Measurements from ENCODE around the gene PRKACB. TPM values are rescaled to one million over a fixed set of nuclear protein-coding genes. Genes with fewer than 3 reads are reported as not detected.

Gene PRKACB
- total and polyA plus RNA-seq, 2 of the 8 experiments (the other 6 are each of a cell fraction or from before 2014, with no cell fraction given): 7.8 to 31.0 TPM

- Histone ChIP-seq H4K91ac (replicated peaks; ENCODE audit: insufficient read length, low read length) (no peak overlapping the region), H2AFZ (ENCODE audit: low read length) (no peak overlapping the region), H2BK15ac (ENCODE audit: low read length) (no peak overlapping the region), H2AK5ac (ENCODE audit: low read depth, low read length) (no peak overlapping the region), H3K79me1 (ENCODE audit: low read depth, low read length) (no peaks in the 10 kb centered on the region), H3K18ac (ENCODE audit: extremely low read depth, low read length) (no peak overlapping the region), H3K56ac (replicated peaks; ENCODE audit: insufficient read length, low read depth, low read length) (no peak overlapping the region), H3K23ac (ENCODE audit: insufficient read length) (no peak overlapping the region), H3K23me2 (ENCODE audit: low read depth, low read length) (no peaks in the 10 kb centered on the region), H3K79me2 (ENCODE audit: control insufficient read depth in 1 of 2, insufficient read depth in 2 of 2, low read length in 2 of 2) (no peaks in the 10 kb centered on the region), H2BK20ac (ENCODE audit: low read length) (no peak overlapping the region), H3K4me3 (ENCODE audit: extremely low read depth in 1 of 4, insufficient read depth in 2 of 4, low read depth in 3 of 4, low read length in 4 of 4) (no peak overlapping the region), H3K27ac (ENCODE audit: low read depth, low read length) (no peak overlapping the region), H3K27me3 (replicated peaks in 1 of 4; ENCODE audit: control insufficient read depth in 3 of 4, extremely low read depth in 1 of 4, insufficient read depth in 3 of 4, low read length in 3 of 4) (no peaks in the 10 kb centered on the region), H3K4me1 (replicated peaks in 1 of 4; ENCODE audit: control insufficient read depth in 3 of 4, insufficient read depth in 4 of 4, low read length in 3 of 4) (no peaks in the 10 kb centered on the region), H4K8ac (ENCODE audit: extremely low read depth, insufficient read depth, low read length) (no peak overlapping the region), H4K20me1 (replicated peaks in 1 of 2; ENCODE audit: control insufficient read depth in 1 of 2, insufficient read depth in 2 of 2, low read length in 2 of 2) (no peaks in the 10 kb centered on the region), H3K9me3 (ENCODE audit: insufficient read depth in 2 of 2, low read depth in 1 of 2, low read length in 1 of 2) (no peaks in the 10 kb centered on the region), H3K4me2 (ENCODE audit: insufficient read depth in 1 of 2, low read depth in 2 of 2, low read length in 2 of 2) (no peak overlapping the region), H2BK120ac (replicated peaks; ENCODE audit: low read depth, low read length) (no peak overlapping the region), H3K14ac (ENCODE audit: insufficient read length) (no peak overlapping the region), H3K9ac (replicated peaks in 1 of 4; ENCODE audit: extremely low read depth in 1 of 4, low read depth in 3 of 4, low read length in 3 of 4) (no peak overlapping the region), H2BK12ac (ENCODE audit: low read depth, low read length) (no peak overlapping the region), H3K4ac (replicated peaks; ENCODE audit: insufficient read length, low read depth, low read length) (no peak overlapping the region), H3K36me3 (ENCODE audit: control insufficient read depth in 2 of 4, insufficient read depth in 4 of 4, low read length in 3 of 4) (no peaks in the 10 kb centered on the region), H2BK5ac (ENCODE audit: low read depth, low read length) (no peak overlapping the region), H4K5ac (ENCODE audit: insufficient read length, low read depth, low read length) (no peak overlapping the region)
- no peak for TF ChIP-seq SP4 (IDR thresholded peaks at IDR 0.05; ENCODE audit: low read length)
- no peak for TF ChIP-seq GTF2F1 (IDR thresholded peaks at IDR 0.05; ENCODE audit: borderline replicate concordance, low read depth, low read length)
- TF ChIP-seq NANOG (IDR thresholded peaks at IDR 0.05; ENCODE audit: insufficient read depth, low read depth, low read length, poor library complexity, severe bottlenecking): no peak
- TF ChIP-seq EP300 (IDR thresholded peaks at IDR 0.05; ENCODE audit: borderline replicate concordance in 1 of 2, low read depth in 2 of 2, low read length in 2 of 2): no peak
- no peak for TF ChIP-seq POLR2AphosphoS5 (IDR thresholded peaks at IDR 0.05; ENCODE audit: low read depth, low read length)
- TF ChIP-seq JUND (IDR thresholded peaks at IDR 0.05; ENCODE audit: low read length): no peak
- DNase-seq (ENCODE audit: low read depth in 1 of 2, low spot score in 2 of 2) (no peak), FAIRE-seq (no peak)
- ChIA-PET POLR2A (ENCODE audit: partially characterized antibody) (no interaction called here), CTCF (ENCODE audit: partially characterized antibody) (no interaction called here)
- 90% methylated on average over 4 of the region's 4 CpGs; no CpG with 5 or more reads in 1 of the 2 experiments for WGBS, 2 experiments (ENCODE audit: extremely low coverage in 1 of 2, insufficient coverage in 1 of 2, insufficient read length in 1 of 2, insufficient replicate concordance in 2 of 2, low coverage in 1 of 2, low lambda C conversion rate in 2 of 2, missing lambda C conversion rate in 1 of 2)
Measured at GRCh38 chr1:84146411-84147032, 2.5 kb downstream of the PRKACB start.

Measured in H1 (cell line).